Spleen (tissue), 11 donors: Measurements from ENCODE around the gene CDK14. TPM values are rescaled to one million over a fixed set of nuclear protein-coding genes. Genes with fewer than 3 reads are reported as not detected.

Experiments
- DNase-seq: peaks from one replicate; pipeline ENCODE4 v3.0.0-alpha.2; 2020
- H3K27ac ChIP-seq, 8 donors: fragments of 200-600 bp; sonication (generic) in 7 of 8; 1 replicate in 4 of 8; 2 replicates in 4 of 8; pipeline versions ENCODE4 v1.5.0 to v1.8.0; 2016 to 2021; ENCODE audit warnings: inconsistent platforms in 4 of 8, mild to moderate bottlenecking in 4 of 8, moderate library complexity in 1 of 8
- H3K27me3 ChIP-seq, 7 donors: fragments of 200-600 bp; sonication (generic) in 6 of 7; replicated peaks in 1 of 7; 1 replicate in 4 of 7; 2 replicates in 3 of 7; pipeline versions ENCODE4 v1.5.0 to v1.8.0; 2016 to 2021; ENCODE audit warnings: inconsistent platforms in 3 of 7, mild to moderate bottlenecking in 1 of 7
- H3K36me3 ChIP-seq, 6 donors: fragments of 200-600 bp; sonication (generic) in 5 of 6; 1 replicate in 4 of 6; 2 replicates in 2 of 6; pipeline versions ENCODE4 v1.5.0 to v1.8.0; 2016 to 2021; ENCODE audit warnings: inconsistent platforms in 2 of 6
- H3K4me1 ChIP-seq, 6 donors: fragments of 200-600 bp; sonication (generic) in 5 of 6; 1 replicate in 3 of 6; 2 replicates in 3 of 6; pipeline versions ENCODE4 v1.5.0 to v1.8.0; 2016 to 2021; ENCODE audit warnings: inconsistent platforms in 3 of 6
- H3K4me3 ChIP-seq, 8 donors: fragments of 200-600 bp; sonication (generic) in 7 of 8; 1 replicate in 4 of 8; 2 replicates in 4 of 8; pipeline versions ENCODE4 v1.5.0 to v1.8.0; 2016 to 2021; ENCODE audit warnings: inconsistent platforms in 4 of 8, mild to moderate bottlenecking in 4 of 8, moderate library complexity in 2 of 8
- H3K9me3 ChIP-seq, 8 donors: fragments of 200-600 bp; sonication (generic) in 7 of 8; 1 replicate in 4 of 8; 2 replicates in 4 of 8; pipeline versions ENCODE4 v1.5.0 to v1.8.0; 2016 to 2021; ENCODE audit warnings: inconsistent platforms in 4 of 8
- POLR2A ChIP-seq, 3 donors: fragments of 450-650 bp; IDR thresholded peaks; one replicate each; pipeline ENCODE4 v1.5.1; 2017; ENCODE audit warnings: antibody characterized with exemption in 3 of 3, mild to moderate bottlenecking in 1 of 3
- POLR2AphosphoS5 ChIP-seq, 3 donors: sonication (generic); formaldehyde crosslinking; IDR thresholded peaks; one replicate each; pipeline ENCODE4 v1.5.1; 2017; ENCODE audit warnings: antibody characterized with exemption in 3 of 3
- WGBS, 5 donors: extraction: QIAGEN DNeasy Blood & Tissue Kit in 3 of 5; methylation state at CpG; one replicate each; pipeline versions ENCODE4 v1.1.5 to v1.1.7; 2013 to 2018; 5-methylcytosine and 5-hydroxymethylcytosine counted together
- intact Hi-C: fragments of 100-400 bp; cut with DNase I; formaldehyde crosslinking; loops from one replicate; pipeline ENCODE4 v1.15.0; 2023; ENCODE audit warnings: low total_unique reads
- polyA plus RNA-seq, 3 donors: library from polyadenylated mRNA; stranded (reverse); fragments of 200-250 nt; gene quantifications; one replicate each; pipeline ENCODE4 v1.2.1, GENCODE V29; 2013
- total RNA-seq, 7 donors: library from RNA; depleted of rRNA in 3 of 7; stranded (reverse); fragments of >200 nt in 3 of 7; fragmentation: NEBNext Ultra II Directional in 4 of 7; extraction: Animal tissue kit (Norgen Biotek cat#: 25700) in 4 of 7; gene quantifications; one replicate each; pipeline versions ENCODE4 v1.1.0 to v1.2.1, GENCODE V29; 2016 to 2021
- TF ChIP-seq, protein P1 (sequence below), 11 experiments: fragments of 200-600 bp in 7 of 11; fragments of 450-650 bp in 4 of 11; sonication (generic) in 4 of 11; IDR thresholded peaks in 8 of 11; conservative IDR thresholded peaks in 3 of 11; 1 replicate in 7 of 11; 2 replicates in 4 of 11; pipeline versions ENCODE4 v1.4.0 to v1.8.0; 2016 to 2021; ENCODE audit warnings: antibody characterized with exemption in 11 of 11, inconsistent platforms in 4 of 11, mild to moderate bottlenecking in 1 of 11
- donor health status: healthy with polysubstance abuse.
- donor health status: DM: no; HTN: no; CAD: no; lungs with moderate emphysema.
- donor health status: DM: no; HTN: no; CAD: no.
- donor health status: Bipolar disorder and iron deficiency.
- donor health status: healthy.
- donor health status: DM: no; HTN: no; CAD: no.
- donor health status: DM: yes; HTN: yes; CAD: no.

Gene CDK14
- total and polyA plus RNA-seq, 10 donors: 6.6 to 109 (median 51.2) TPM

GRCh38 chr7:90972906-90973550 lies 376.9 kb downstream of the CDK14 start:
- TF ChIP-seq, protein P1, sequence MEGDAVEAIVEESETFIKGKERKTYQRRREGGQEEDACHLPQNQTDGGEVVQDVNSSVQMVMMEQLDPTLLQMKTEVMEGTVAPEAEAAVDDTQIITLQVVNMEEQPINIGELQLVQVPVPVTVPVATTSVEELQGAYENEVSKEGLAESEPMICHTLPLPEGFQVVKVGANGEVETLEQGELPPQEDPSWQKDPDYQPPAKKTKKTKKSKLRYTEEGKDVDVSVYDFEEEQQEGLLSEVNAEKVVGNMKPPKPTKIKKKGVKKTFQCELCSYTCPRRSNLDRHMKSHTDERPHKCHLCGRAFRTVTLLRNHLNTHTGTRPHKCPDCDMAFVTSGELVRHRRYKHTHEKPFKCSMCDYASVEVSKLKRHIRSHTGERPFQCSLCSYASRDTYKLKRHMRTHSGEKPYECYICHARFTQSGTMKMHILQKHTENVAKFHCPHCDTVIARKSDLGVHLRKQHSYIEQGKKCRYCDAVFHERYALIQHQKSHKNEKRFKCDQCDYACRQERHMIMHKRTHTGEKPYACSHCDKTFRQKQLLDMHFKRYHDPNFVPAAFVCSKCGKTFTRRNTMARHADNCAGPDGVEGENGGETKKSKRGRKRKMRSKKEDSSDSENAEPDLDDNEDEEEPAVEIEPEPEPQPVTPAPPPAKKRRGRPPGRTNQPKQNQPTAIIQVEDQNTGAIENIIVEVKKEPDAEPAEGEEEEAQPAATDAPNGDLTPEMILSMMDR (IDR thresholded peaks at IDR 0.05 in 8 of 11, conservative IDR thresholded peaks at IDR 0.05 in 3 of 11): no peak
- no peak for DNase-seq
- Histone ChIP-seq H3K27ac (no peak overlapping the region), H3K4me3 (no peak overlapping the region), H3K36me3 (peaks cover 0 to 13% (median 0%) of the 10 kb centered on the region in 6 donors), H3K9me3 (peaks cover 0 to 43% (median 32%) of the 10 kb centered on the region in 8 donors), H3K27me3 (no peaks in the 10 kb centered on the region), H3K4me1 (no peaks in the 10 kb centered on the region)
- intact Hi-C loops: no loop called here
- 84 to 90% (median 86%) methylated on average over 4 of the region's 4 CpGs for WGBS, 5 donors

GRCh38 chr7:90977056-90977455 lies 380.9 kb downstream of the CDK14 start:
- H3K4me1 ChIP-seq: no peaks in the 10 kb centered on the region
- peaks cover 0 to 48% (median 35%) of the 10 kb centered on the region in 8 donors for H3K9me3 ChIP-seq
- WGBS, 5 donors: 81 to 90% (median 88%) methylated on average over 5 of the region's 5 CpGs
- intact Hi-C loops: no loop called here
- peaks cover 0 to 14% (median 0%) of the 10 kb centered on the region in 6 donors for H3K36me3 ChIP-seq
- TF ChIP-seq, protein P1 (IDR thresholded peaks at IDR 0.05 in 8 of 11, conservative IDR thresholded peaks at IDR 0.05 in 3 of 11): no peak
- TF ChIP-seq POLR2A (IDR thresholded peaks at IDR 0.05) (no peak), POLR2AphosphoS5 (IDR thresholded peaks at IDR 0.05) (no peak)
- no peaks in the 10 kb centered on the region for H3K27me3 ChIP-seq
- no peak overlapping the region for H3K4me3 ChIP-seq
- no peak overlapping the region for H3K27ac ChIP-seq
- DNase-seq: no peak

DNA sequence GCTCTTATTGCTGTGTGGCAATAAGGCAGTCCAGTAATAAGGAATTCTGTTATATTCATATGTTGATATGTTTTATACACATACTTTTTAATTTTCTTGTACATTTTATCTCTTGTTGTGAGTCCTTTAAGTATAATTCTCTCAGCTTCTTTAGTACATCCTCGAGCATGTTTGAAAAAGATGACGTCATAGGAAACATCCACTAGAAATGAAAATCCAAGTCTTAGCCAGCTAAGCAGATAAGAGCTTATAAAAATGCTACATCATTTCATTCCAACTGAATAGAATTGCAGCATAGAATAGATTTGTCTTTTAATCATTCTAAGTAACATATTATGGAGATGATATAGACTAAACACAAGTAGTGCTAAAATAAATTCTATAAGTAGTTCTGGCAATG lies 384.4 kb downstream of the CDK14 start:
- no peak for TF ChIP-seq POLR2A (IDR thresholded peaks at IDR 0.05)
- Histone ChIP-seq H3K36me3 (peaks cover 0 to 24% (median 6%) of the 10 kb centered on the region in 6 donors), H3K27ac (no peak overlapping the region), H3K4me1 (no peaks in the 10 kb centered on the region), H3K27me3 (no peaks in the 10 kb centered on the region), H3K4me3 (no peak overlapping the region), H3K9me3 (peaks cover 0 to 40% (median 25%) of the 10 kb centered on the region in 8 donors)
- intact Hi-C loops: no loop called here
- no peak for DNase-seq
- WGBS, 5 donors: 33 to 66% (median 41%) methylated on average over 2 of the region's 2 CpGs

GRCh38 chr7:90982228-90982627 lies 386.1 kb downstream of the CDK14 start:
- Histone ChIP-seq H3K4me3 (no peak overlapping the region), H3K9me3 (peaks cover 0 to 27% (median 15%) of the 10 kb centered on the region in 8 donors), H3K27ac (no peak overlapping the region), H3K36me3 (peaks cover 0 to 26% (median 6%) of the 10 kb centered on the region in 6 donors), H3K4me1 (no peaks in the 10 kb centered on the region), H3K27me3 (no peaks in the 10 kb centered on the region)
- TF ChIP-seq, protein P1 (IDR thresholded peaks at IDR 0.05 in 8 of 11, conservative IDR thresholded peaks at IDR 0.05 in 3 of 11): no peak
- TF ChIP-seq POLR2AphosphoS5 (IDR thresholded peaks at IDR 0.05) (no peak), POLR2A (IDR thresholded peaks at IDR 0.05) (no peak)
- intact Hi-C loops: no loop called here
- no peak for DNase-seq
- WGBS, 5 donors: 94 to 98% (median 97%) methylated on average over 2 of the region's 2 CpGs
